KMS-11 (cell line): ENCODE data around the gene FAM83D.

Experiments
- H2AFZ ChIP-seq: fragments of 200-600 bp; sonication (generic); 2 replicates; pipeline ENCODE4 v1.6.1; 2016; ENCODE audit warnings: antibody characterized with exemption, mixed run types, low read depth
- H3K27ac ChIP-seq: fragments of 200-600 bp; sonication (generic); 2 replicates; pipeline ENCODE4 v1.6.1; 2016; ENCODE audit warnings: mild to moderate bottlenecking, mixed run types
- H3K27me3 ChIP-seq: fragments of 200-600 bp; sonication (generic); 2 replicates; pipeline ENCODE4 v1.6.1; 2017; ENCODE audit warnings: mild to moderate bottlenecking, low read depth, mixed run types, moderate library complexity; ENCODE audit not compliant: insufficient read depth
- H3K36me3 ChIP-seq: fragments of 200-600 bp; sonication (generic); 2 replicates; pipeline ENCODE4 v1.6.1; 2017; ENCODE audit warnings: mild to moderate bottlenecking, mixed run types; ENCODE audit not compliant: insufficient read depth
- H3K4me1 ChIP-seq: fragments of 200-600 bp; sonication (generic); 2 replicates; pipeline ENCODE4 v1.6.1; 2016; ENCODE audit warnings: mild to moderate bottlenecking, low read depth, mixed run types; ENCODE audit not compliant: poor library complexity, severe bottlenecking
- H3K4me2 ChIP-seq: fragments of 200-600 bp; sonication (generic); 2 replicates; pipeline ENCODE4 v1.7.0; 2016; ENCODE audit warnings: mild to moderate bottlenecking, mixed run types
- H3K4me3 ChIP-seq: fragments of 200-600 bp; sonication (generic); IDR thresholded peaks from 2 replicates; pipeline ENCODE4 v1.6.1; 2017; ENCODE audit warnings: low read depth, low read length, mixed read lengths; ENCODE audit not compliant: insufficient read depth
- H3K79me2 ChIP-seq: fragments of 200-600 bp; sonication (generic); 2 replicates; pipeline ENCODE4 v1.6.1; 2016; ENCODE audit warnings: low read depth, mixed run types; ENCODE audit not compliant: insufficient read depth
- H3K9ac ChIP-seq: fragments of 200-600 bp; sonication (generic); 2 replicates; pipeline ENCODE4 v1.6.1; 2016; ENCODE audit warnings: mild to moderate bottlenecking, mixed run types
- H4K20me1 ChIP-seq: fragments of 200-600 bp; sonication (generic); 2 replicates; pipeline ENCODE4 v1.6.1; 2016; ENCODE audit warnings: mild to moderate bottlenecking, mixed run types; ENCODE audit not compliant: insufficient read depth
- TF ChIP-seq, protein P1 (sequence below): fragments of 200-600 bp; sonication (generic); conservative IDR thresholded peaks from 2 replicates; pipeline ENCODE4 v1.6.1; 2017; ENCODE audit warnings: low read depth, mild to moderate bottlenecking, antibody characterized with exemption, low read length, moderate library complexity, mixed read lengths

The FAM83D gene

DNA sequence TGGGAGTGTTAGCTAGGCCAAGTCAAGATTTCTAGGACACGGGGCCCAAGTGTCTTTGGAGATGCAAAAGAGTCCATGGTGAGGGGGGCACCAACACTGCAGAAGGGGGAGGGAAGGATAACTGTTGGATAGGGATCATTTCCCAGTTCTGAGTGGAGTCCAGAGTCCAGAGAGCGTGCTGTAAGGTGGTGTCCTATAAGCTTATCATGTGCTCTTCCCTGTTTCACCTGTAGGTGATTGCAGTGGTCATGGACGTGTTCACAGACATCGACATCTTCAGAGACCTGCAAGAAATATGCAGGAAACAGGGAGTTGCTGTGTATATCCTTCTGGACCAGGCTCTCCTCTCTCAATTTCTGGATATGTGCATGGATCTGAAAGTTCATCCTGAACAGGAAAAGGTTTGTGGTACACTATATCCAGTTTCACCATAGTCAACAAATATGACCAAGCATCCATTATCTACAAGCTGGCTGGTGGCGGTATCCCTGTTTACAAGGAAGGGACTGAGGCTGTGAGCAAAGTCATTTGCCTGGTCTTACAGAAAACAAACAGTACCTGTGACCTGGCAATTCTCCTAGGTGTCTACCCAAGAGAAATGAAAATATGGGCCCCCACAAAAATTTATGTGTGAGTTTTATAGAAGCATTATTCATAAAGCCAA, 15.6 kb downstream of the FAM83D start:
- Histone ChIP-seq H4K20me1 (peaks cover 8% of the 10 kb centered on the region; the same call in 1 of the 2 replicates), H3K27ac (no peak overlapping the region), H3K27me3 (no peaks in the 10 kb centered on the region), H2AFZ (no peak overlapping the region), H3K4me1 (no peaks in the 10 kb centered on the region), H3K9ac (no peak overlapping the region), H3K79me2 (peaks cover 44% of the 10 kb centered on the region), H3K4me2 (no peak overlapping the region), H3K36me3 (peaks cover 5% of the 10 kb centered on the region; the same call in 1 of the 2 replicates), H3K4me3 (no peak overlapping the region)
- TF ChIP-seq, protein P1, sequence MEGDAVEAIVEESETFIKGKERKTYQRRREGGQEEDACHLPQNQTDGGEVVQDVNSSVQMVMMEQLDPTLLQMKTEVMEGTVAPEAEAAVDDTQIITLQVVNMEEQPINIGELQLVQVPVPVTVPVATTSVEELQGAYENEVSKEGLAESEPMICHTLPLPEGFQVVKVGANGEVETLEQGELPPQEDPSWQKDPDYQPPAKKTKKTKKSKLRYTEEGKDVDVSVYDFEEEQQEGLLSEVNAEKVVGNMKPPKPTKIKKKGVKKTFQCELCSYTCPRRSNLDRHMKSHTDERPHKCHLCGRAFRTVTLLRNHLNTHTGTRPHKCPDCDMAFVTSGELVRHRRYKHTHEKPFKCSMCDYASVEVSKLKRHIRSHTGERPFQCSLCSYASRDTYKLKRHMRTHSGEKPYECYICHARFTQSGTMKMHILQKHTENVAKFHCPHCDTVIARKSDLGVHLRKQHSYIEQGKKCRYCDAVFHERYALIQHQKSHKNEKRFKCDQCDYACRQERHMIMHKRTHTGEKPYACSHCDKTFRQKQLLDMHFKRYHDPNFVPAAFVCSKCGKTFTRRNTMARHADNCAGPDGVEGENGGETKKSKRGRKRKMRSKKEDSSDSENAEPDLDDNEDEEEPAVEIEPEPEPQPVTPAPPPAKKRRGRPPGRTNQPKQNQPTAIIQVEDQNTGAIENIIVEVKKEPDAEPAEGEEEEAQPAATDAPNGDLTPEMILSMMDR = no peak

GRCh38 chr20:38945012-38945411, 18.8 kb downstream of the FAM83D start:
- peaks cover 5% of the 10 kb centered on the region; the same call in 1 of the 2 replicates for H4K20me1 ChIP-seq
- H3K4me1 ChIP-seq = no peaks in the 10 kb centered on the region
- H3K4me3 ChIP-seq = no peak overlapping the region
- H3K27me3 ChIP-seq = no peaks in the 10 kb centered on the region
- no peak overlapping the region for H2AFZ ChIP-seq
- no peak overlapping the region for H3K9ac ChIP-seq
- peaks cover 13% of the 10 kb centered on the region for H3K79me2 ChIP-seq
- no peak overlapping the region for H3K27ac ChIP-seq
- no peak overlapping the region for H3K4me2 ChIP-seq
- peaks cover 13% of the 10 kb centered on the region; the same call in 1 of the 2 replicates for H3K36me3 ChIP-seq
- TF ChIP-seq, protein P1 = no peak

GRCh38 chr20:38946836-38947235, 20.6 kb downstream of the FAM83D start:
- H4K20me1 ChIP-seq = no peaks in the 10 kb centered on the region
- H3K27me3 ChIP-seq = no peaks in the 10 kb centered on the region
- TF ChIP-seq, protein P1 = no peak
- peaks cover 18% of the 10 kb centered on the region; the same call in 1 of the 2 replicates for H3K36me3 ChIP-seq
- no peaks in the 10 kb centered on the region for H3K4me1 ChIP-seq
- H3K9ac ChIP-seq = no peak overlapping the region
- H3K79me2 ChIP-seq = peaks cover 4% of the 10 kb centered on the region; the same call in 1 of the 2 replicates
- H3K27ac ChIP-seq = no peak overlapping the region
- H3K4me2 ChIP-seq = no peak overlapping the region
- no peak overlapping the region for H2AFZ ChIP-seq
- no peak overlapping the region for H3K4me3 ChIP-seq

- H3K27ac ChIP-seq = no peak overlapping the region
- H3K9ac ChIP-seq = no peak overlapping the region
- H3K36me3 ChIP-seq = peaks cover 13% of the 10 kb centered on the region; the same call in 1 of the 2 replicates
- H2AFZ ChIP-seq = no peak overlapping the region
- no peaks in the 10 kb centered on the region for H4K20me1 ChIP-seq
- H3K4me1 ChIP-seq = no peaks in the 10 kb centered on the region
- H3K4me2 ChIP-seq = no peak overlapping the region
- TF ChIP-seq, protein P1 = no peak
- no peak overlapping the region for H3K4me3 ChIP-seq
- H3K79me2 ChIP-seq = peaks cover 4% of the 10 kb centered on the region; the same call in 1 of the 2 replicates
- no peaks in the 10 kb centered on the region for H3K27me3 ChIP-seq
Observed at GRCh38 chr20:38947931-38948362, 21.7 kb downstream of the FAM83D start.
